Hypothalamus (tissue), 51 donors: ENCODE data around the gene KLHL9.
A peak's percentile ranks its signal among the peaks of the same experiment; 100 is the strongest.
"Not testable (repeated sequence)": the region's sequence is repeated elsewhere in the genome, so short reads cannot be mapped to it uniquely, and the experiment has no call there.

ENCODE experiments used
- DNase-seq, 51 donors: peaks; one replicate each; lab custom pipeline; 2025; lab: John Stamatoyannopoulos, UW

The KLHL9 gene

DNA sequence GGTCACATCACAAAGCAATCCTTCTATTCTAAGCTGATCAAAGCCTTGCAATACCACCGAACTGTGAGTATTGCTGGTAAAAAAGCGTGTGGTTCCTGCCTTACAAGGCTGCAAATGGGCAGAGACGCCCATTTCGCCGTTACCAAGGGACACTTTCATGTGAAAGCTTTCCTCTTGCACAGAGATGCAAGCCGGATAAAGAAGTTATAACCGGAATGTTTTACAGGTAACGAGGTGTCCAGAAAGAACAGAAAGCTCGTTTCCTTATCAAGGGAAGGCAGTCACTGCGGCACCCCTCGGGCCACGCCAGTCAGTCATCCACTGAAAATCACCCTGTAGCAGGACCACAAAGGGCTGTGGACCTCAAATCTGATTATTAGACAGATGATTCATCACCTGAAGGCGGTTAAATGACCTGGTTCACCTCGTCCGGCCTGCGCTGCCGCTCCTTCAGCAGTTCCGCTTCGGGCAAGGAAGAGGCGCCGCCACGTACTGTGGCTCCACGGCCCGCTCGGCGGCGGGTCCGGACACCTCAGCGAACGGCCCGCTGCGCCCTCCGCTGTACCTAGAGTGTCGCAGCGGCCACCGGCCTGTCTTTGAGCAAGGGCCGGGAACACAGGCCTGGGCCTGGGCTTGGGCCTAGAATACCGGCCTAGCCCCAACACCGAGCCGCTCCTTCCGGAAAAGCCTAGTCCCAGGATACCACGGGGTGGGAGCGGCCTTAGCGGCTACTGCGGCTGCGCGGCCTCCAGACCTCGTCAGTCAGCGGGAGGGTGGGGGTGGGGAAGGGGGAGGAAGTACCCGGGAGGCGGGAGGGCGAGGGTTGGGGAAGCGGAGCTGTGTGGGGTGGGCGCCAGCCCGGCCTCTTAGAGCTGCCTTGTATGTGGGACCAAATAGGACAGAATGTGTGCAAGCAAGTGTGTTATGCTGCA lies at the start of gene KLHL9:
KLHL9 (minus strand) TSS at position 704 of the 932 bp plus-strand sequence; CDS start at position 159, 545 bp downstream.
- peak; percentile 45 to 96 (median 89) for DNase-seq

DNA sequence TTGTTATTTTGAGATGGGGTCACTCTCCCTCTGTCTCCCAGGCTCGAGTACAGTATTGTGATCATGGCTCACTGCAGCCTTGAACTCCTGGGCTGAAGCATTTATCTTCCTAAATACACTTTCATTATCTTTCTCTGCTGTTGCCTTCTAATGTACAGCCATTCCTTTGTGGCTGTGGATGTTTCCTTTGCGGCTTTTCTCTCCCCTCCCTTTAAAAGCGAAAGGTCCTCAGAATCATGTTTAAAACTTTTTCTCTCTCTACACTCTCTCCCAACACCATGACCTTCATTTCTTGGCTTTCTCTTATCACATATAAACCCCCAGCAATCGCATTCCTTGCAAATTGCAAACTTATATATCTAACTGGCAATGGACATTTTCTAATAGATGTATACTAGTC lies 48.4 kb upstream of the KLHL9 start:
- no peak for DNase-seq

GRCh38 chr9:21381448-21382339 lies 46.5 kb upstream of the KLHL9 start:
- no peak for DNase-seq

- DNase-seq = not testable (repeated sequence)
Measured at GRCh38 chr9:21371467-21371866, 36.3 kb upstream of the KLHL9 start.

DNA sequence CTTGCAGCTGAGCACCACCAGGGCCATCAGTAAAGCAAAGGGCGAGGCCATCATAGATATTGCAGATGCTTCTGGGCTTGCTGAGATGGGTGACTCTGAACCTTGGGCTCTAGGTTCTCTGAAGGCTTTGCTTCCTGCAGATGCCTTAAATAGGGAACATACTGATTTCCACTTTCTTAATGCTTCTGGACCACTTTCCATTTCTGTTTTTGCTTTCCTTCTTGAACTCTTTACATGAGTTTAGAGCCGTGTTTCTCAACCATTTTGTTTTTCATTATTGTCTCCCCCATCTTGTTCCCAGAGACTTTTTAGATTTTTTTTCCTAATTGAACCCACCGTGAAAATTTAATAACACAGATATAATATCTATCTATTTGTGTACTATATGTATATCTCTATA lies 32.8 kb upstream of the KLHL9 start, which contains the start of gene IFNA13:
IFNA13 (minus strand) TSS at position 101 of the 400 bp plus-strand sequence; CDS start at position 54, 47 bp downstream.
- DNase-seq = no peak

DNA sequence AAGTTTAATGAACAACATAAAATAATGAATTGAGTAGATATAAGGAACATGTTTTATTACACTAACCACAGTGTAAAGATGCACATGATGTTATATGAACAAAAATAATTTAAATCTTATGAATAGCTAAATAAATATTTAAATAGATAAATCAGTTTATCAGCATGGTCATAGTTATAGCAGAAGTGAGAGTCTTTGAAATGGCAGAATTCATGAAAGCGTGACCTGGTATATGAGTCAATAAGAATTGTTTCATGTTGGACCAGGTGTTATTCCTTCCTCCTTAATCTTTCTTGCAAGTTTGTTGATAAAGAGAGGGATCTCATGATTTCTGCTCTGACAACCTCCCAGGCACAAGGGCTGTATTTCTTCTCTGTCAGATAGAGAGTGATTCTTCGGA lies 32.0 kb upstream of the KLHL9 start:
- not testable (repeated sequence) for DNase-seq

GRCh38 chr9:21362287-21362686 lies 27.1 kb upstream of the KLHL9 start:
- no peak for DNase-seq

DNA sequence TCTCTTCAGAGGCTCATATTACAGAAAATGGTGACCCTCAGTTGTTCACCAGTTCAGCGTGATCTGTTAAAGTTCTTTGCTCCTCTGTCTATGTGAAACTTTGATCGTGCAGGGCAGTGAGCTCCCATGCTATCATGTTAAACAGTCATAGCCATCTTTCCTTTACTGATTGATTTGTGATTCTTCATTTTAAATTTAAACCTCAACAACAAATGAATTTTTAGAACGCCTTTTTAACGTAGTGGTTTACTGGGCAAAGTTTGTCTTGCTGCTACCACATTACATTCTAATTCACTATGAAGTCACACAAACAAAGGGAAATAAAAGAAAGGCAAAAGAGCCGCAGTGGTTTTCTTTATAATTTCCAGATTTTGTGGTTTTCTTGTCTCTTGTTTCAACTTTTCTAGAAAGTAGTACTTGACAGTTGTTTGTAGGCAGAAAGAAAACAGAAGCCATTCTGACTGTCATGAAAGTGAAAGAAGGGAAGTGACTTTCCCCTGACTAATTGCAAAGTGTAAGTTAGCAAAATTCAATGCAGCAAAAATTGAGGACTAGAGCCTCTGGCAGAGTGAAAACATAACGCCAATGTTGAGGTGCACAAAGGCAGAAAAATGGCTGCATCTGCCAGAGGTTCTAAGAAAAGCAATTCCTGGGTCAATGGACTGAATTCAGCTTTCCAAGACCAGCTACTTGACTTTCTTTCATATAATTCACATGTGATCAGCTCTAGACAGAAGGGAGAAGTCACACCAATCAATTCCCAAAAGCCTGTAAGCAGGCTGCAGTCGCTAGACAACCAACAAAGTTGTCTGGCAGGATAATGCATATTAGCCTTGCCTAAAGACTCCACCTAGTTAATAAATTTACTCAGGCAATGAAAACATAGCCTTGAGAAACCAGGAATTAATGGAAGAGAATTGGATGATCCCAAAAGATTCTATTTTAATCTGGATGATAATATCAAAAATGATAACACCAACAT lies 22.6 kb upstream of the KLHL9 start:
- peak in 1 of 51 donors; percentile 3 for DNase-seq

- no peak for DNase-seq
Measured at GRCh38 chr9:21350787-21351186, 15.6 kb upstream of the KLHL9 start, which contains the start of gene IFNA6. Gene IFNA6, minus strand, starts transcription at chr9:21350887. Its CDS starts 0 bp downstream, at chr9:21350887.

- no peak for DNase-seq
Measured at GRCh38 chr9:21348430-21348970, 13.3 kb upstream of the KLHL9 start.

DNA sequence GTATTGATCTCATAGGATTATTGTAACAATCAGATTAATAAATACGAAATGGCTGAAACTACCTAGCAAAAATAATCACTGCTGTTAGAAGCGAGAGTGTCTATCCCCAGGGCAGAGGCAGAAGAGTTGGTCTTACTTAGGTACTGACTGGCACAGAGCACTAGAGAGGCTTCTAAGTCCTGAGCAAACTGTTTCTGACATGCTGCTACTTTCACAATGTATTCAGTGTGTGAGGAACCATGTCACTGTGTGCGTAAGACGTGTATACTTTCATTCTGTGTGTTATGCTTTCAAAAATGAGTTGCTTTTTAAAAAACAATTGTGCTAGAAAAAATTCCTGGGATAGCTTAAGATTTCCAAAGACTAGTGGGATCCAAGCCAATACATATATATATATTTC lies 5.5 kb upstream of the KLHL9 start:
- no peak for DNase-seq

- no peak for DNase-seq
Measured at GRCh38 chr9:21336457-21336856, 1.3 kb upstream of the KLHL9 start.

DNA sequence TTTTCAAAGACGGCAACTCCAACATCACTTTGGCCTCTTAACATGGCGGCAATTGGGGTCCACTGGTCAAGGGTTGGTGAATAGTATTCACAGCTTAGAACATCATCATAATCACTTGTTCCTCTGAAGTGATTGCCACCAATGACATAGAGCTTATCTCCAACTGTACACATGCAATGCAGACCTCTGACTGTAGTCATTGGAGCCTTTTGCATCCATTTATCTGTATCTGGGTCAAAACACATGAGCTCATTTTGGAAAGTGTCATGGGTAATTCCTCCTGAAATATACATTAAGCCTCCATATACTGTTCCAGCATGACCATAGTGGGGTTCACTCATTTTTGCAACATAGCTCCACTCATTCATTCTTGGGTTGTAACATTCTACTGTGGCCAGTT lies 2.0 kb downstream of the KLHL9 start:
- DNase-seq = no peak

DNA sequence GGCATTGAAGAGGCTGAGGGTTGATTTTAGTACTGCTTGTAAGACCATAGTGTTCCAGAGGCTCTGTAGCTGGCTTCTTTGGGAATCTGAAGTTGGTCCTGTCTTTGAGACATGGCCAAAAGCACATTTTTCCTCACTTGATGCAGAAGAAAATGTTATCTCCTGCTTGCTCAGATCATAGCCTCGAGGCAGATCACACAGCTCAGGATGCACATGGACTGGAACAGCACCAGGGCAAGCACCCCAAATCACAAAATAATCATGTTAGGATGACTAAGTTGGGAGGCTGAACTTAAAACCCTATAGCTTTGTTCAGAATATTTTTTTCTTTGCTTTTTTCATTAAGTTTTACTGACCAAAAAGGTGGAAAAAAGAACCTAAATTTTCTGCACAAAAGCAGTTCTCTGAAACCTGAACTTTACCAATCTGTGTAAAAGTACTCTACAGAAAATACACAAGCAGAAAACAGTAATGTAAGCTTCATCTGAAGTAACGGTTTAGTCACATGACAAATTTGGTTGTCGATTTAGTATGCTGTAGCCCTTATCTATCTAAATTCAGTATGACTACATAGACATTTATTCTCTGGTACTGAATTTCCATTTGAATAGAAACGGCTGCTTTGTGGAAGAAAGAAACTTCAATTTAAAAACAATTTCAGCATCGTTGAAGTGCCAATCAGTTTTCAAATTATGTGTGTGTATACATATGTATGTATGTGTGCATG lies 3.4 kb downstream of the KLHL9 start:
- DNase-seq = no peak

- no peak for DNase-seq
Measured at GRCh38 chr9:21326526-21327139, 8.6 kb downstream of the KLHL9 start.

DNA sequence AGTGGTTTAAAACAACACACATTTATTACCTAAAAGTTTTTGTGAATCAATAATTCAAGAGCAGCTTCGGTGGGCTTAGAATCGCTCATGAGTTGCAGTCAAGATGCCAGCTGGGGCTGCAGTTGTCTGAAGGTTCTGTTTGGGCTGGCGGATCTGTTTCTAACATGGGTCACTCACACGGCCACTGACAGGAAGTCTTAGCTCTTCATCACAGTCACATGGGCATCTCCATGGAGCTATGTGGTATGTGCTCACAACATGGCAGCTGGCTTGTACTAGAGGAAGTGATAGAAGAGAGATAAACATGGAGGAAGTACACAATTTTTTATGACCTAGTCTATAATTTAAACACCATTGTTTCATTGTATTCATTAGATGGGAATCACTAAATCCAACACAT lies 11.2 kb downstream of the KLHL9 start:
- DNase-seq = no peak

GRCh38 chr9:21322911-21323461 lies 12.2 kb downstream of the KLHL9 start:
- DNase-seq = no peak

DNA sequence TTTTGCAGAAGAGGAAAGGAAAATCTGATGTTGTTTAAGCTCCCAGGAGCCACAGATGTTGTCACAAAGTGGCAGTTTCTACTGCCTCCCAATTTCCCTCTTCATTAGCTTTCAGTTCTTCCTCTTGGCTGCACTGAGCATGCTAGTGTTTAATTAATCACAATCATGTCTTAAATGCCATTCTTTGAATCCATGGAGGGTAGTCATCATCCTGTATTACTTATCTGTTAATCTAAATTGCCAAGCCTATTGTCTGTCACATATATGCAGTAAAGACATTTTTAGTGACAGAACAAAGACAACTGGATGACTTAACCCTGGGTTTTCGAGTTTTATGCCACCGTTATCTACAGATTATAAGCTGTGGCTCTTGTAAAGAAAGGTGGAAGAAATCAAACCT lies 14.7 kb downstream of the KLHL9 start:
- DNase-seq = no peak
